SJSA1 (cell line): ENCODE results near the gene CABLES2. TPM values are rescaled to one million over a fixed set of nuclear protein-coding genes. Genes with fewer than 3 reads are reported as not detected.

ENCODE experiments used
- DNase-seq, 2 experiments: peaks; one replicate each; pipeline ENCODE4 v3.0.0-alpha.2; 2015 to 2020; ENCODE audit warnings: low spot score in 2 of 2, low read depth in 1 of 2
- H3K27ac ChIP-seq: fragments of 250-450 bp; sonication (Bioruptor Pico); 2 replicates; pipeline ENCODE4 v1.5.1; 2020; ENCODE audit warnings: mild to moderate bottlenecking, moderate library complexity
- H3K27me3 ChIP-seq: fragments of 250-450 bp; sonication (Bioruptor Pico); replicated peaks from 2 replicates; pipeline ENCODE4 v1.5.1; 2020; ENCODE audit warnings: mild to moderate bottlenecking, moderate library complexity
- H3K36me3 ChIP-seq: fragments of 250-450 bp; sonication (Bioruptor Pico); 2 replicates; pipeline ENCODE4 v1.5.1; 2020; ENCODE audit warnings: mild to moderate bottlenecking
- H3K4me1 ChIP-seq: fragments of 250-450 bp; sonication (Bioruptor Pico); replicated peaks from 2 replicates; pipeline ENCODE4 v1.6.1; 2021; ENCODE audit warnings: mild to moderate bottlenecking
- H3K4me3 ChIP-seq: fragments of 250-450 bp; sonication (Bioruptor Pico); 2 replicates; pipeline ENCODE4 v1.5.1; 2020; ENCODE audit warnings: mild to moderate bottlenecking
- H3K9me3 ChIP-seq: fragments of 250-450 bp; sonication (Bioruptor Pico); replicated peaks from 2 replicates; pipeline ENCODE4 v1.5.1; 2020; ENCODE audit warnings: mild to moderate bottlenecking
- total RNA-seq: library from RNA; depleted of rRNA; stranded (reverse); fragments of >200 nt; shearing (Covaris generic); gene quantifications from 2 replicates; pipeline ENCODE4 v1.2.3, GENCODE V29; 2014

The CABLES2 gene
- total RNA-seq, 1 experiment from 2014 or later, result 6.9 TPM

GRCh38 chr20:62388839-62389600 lies 18.1 kb downstream of the CABLES2 start:
- H3K27me3 ChIP-seq, result no peaks in the 10 kb centered on the region
- no peaks in the 10 kb centered on the region for H3K9me3 ChIP-seq
- H3K4me3 ChIP-seq, result no peak overlapping the region
- H3K36me3 ChIP-seq, result peaks cover 77% of the 10 kb centered on the region
- no peak overlapping the region for H3K27ac ChIP-seq
- DNase-seq, result no peak
- H3K4me1 ChIP-seq, result peaks cover 15% of the 10 kb centered on the region

- H3K36me3 ChIP-seq, result peaks cover 67% of the 10 kb centered on the region
- H3K4me1 ChIP-seq, result peaks cover 15% of the 10 kb centered on the region
- H3K27me3 ChIP-seq, result no peaks in the 10 kb centered on the region
- no peaks in the 10 kb centered on the region for H3K9me3 ChIP-seq
- H3K4me3 ChIP-seq, result peak overlapping the region; percentile 96
- no peak for DNase-seq
- H3K27ac ChIP-seq, result no peak overlapping the region
Measured at GRCh38 chr20:62387933-62388635, 19.0 kb downstream of the CABLES2 start.

GRCh38 chr20:62387219-62387913 lies 19.7 kb downstream of the CABLES2 start:
- no peak for DNase-seq
- peaks cover 19% of the 10 kb centered on the region for H3K4me1 ChIP-seq
- H3K4me3 ChIP-seq, result peak overlapping the region; percentile 96
- peak overlapping the region; percentile 85 for H3K27ac ChIP-seq
- H3K9me3 ChIP-seq, result no peaks in the 10 kb centered on the region
- H3K27me3 ChIP-seq, result no peaks in the 10 kb centered on the region
- peaks cover 63% of the 10 kb centered on the region for H3K36me3 ChIP-seq

GRCh38 chr20:62386383-62387218 lies 20.5 kb downstream of the CABLES2 start, which contains the start of gene RPS21:
Gene RPS21, plus strand, starts transcription at chr20:62387103. Its CDS starts 236 bp downstream, at chr20:62387339.
- Histone ChIP-seq H3K4me3 (peak within 1 kb of the TSS; percentile 96), H3K27ac (peak within 1 kb of the TSS; percentile 85), H3K4me1 (peaks cover 20% of the 10 kb centered on the region), H3K27me3 (no peaks in the 10 kb centered on the region), H3K36me3 (peaks cover 64% of the 10 kb centered on the region), H3K9me3 (no peaks in the 10 kb centered on the region)
- DNase-seq, result peak; percentile 81 to 91

GRCh38 chr20:62382306-62383198 lies 24.5 kb downstream of the CABLES2 start:
- Histone ChIP-seq H3K4me1 (peaks cover 22% of the 10 kb centered on the region), H3K27ac (no peak overlapping the region), H3K27me3 (no peaks in the 10 kb centered on the region), H3K36me3 (peaks cover 33% of the 10 kb centered on the region), H3K4me3 (no peak overlapping the region), H3K9me3 (no peaks in the 10 kb centered on the region)
- peak; percentile 65 to 78 for DNase-seq

GRCh38 chr20:62381842-62382241 lies 25.2 kb downstream of the CABLES2 start:
- H3K27me3 ChIP-seq, result no peaks in the 10 kb centered on the region
- no peaks in the 10 kb centered on the region for H3K9me3 ChIP-seq
- peaks cover 26% of the 10 kb centered on the region for H3K4me1 ChIP-seq
- no peak overlapping the region for H3K27ac ChIP-seq
- DNase-seq, result no peak
- H3K36me3 ChIP-seq, result peaks cover 31% of the 10 kb centered on the region
- H3K4me3 ChIP-seq, result no peak overlapping the region

- no peak overlapping the region for H3K4me3 ChIP-seq
Measured at GRCh38 chr20:62381202-62381797, 25.8 kb downstream of the CABLES2 start.

GRCh38 chr20:62378215-62378614 lies 28.9 kb downstream of the CABLES2 start:
- H3K36me3 ChIP-seq, result peaks cover 21% of the 10 kb centered on the region
- H3K27ac ChIP-seq, result no peak overlapping the region
- no peaks in the 10 kb centered on the region for H3K9me3 ChIP-seq
- DNase-seq, result no peak
- H3K27me3 ChIP-seq, result no peaks in the 10 kb centered on the region
- peaks cover 53% of the 10 kb centered on the region for H3K4me1 ChIP-seq
- H3K4me3 ChIP-seq, result no peak overlapping the region

More at GRCh38 chr20:62381202-62381797, 25.8 kb downstream of the CABLES2 start:
- Histone ChIP-seq H3K4me1 (peaks cover 31% of the 10 kb centered on the region), H3K9me3 (no peaks in the 10 kb centered on the region), H3K27ac (no peak overlapping the region), H3K27me3 (no peaks in the 10 kb centered on the region), H3K36me3 (peaks cover 25% of the 10 kb centered on the region)
- no peak for DNase-seq

- H3K27ac ChIP-seq, result no peak overlapping the region
Measured at GRCh38 chr20:62377615-62378178, 29.4 kb downstream of the CABLES2 start.

GRCh38 chr20:62377064-62377461 lies 30.0 kb downstream of the CABLES2 start:
- no peaks in the 10 kb centered on the region for H3K9me3 ChIP-seq
- H3K4me3 ChIP-seq, result no peak overlapping the region
- no peaks in the 10 kb centered on the region for H3K27me3 ChIP-seq
- H3K4me1 ChIP-seq, result peaks cover 49% of the 10 kb centered on the region
- peaks cover 16% of the 10 kb centered on the region for H3K36me3 ChIP-seq
- DNase-seq, result no peak
- peak overlapping the region; percentile 20; the same call in 1 of the 2 replicates for H3K27ac ChIP-seq

More at GRCh38 chr20:62377615-62378178, 29.4 kb downstream of the CABLES2 start:
- no peaks in the 10 kb centered on the region for H3K9me3 ChIP-seq
- DNase-seq, result peak in 1 of 2 experiments; percentile 58
- no peak overlapping the region for H3K4me3 ChIP-seq
- peaks cover 52% of the 10 kb centered on the region for H3K4me1 ChIP-seq
- no peaks in the 10 kb centered on the region for H3K27me3 ChIP-seq
- H3K36me3 ChIP-seq, result peaks cover 21% of the 10 kb centered on the region

- peak overlapping the region; percentile 20 for H3K27ac ChIP-seq
- peak; percentile 96 to 97 for DNase-seq
Measured at GRCh38 chr20:62376112-62377063, 30.7 kb downstream of the CABLES2 start.

More at GRCh38 chr20:62376112-62377063, 30.7 kb downstream of the CABLES2 start:
- Histone ChIP-seq H3K9me3 (no peaks in the 10 kb centered on the region), H3K36me3 (peaks cover 10% of the 10 kb centered on the region), H3K4me3 (no peak overlapping the region), H3K27me3 (no peaks in the 10 kb centered on the region), H3K4me1 (peaks cover 53% of the 10 kb centered on the region)
